Activated CD4-positive, alpha-beta T cell treated with anti-CD3 and anti-CD28 coated beads, Interleukin-10, Interleukin-2, amounts not matched to agents 100 ng/mL and 50 ng/mL, durations not matched to agents 16 hours and 8 hours (primary cell): ENCODE data around the gene CCDC187.
"Not testable (repeated sequence)": the region's sequence is repeated elsewhere in the genome, so short reads cannot be mapped to it uniquely, and the experiment has no call there.

ENCODE experiments used
- DNase-seq: peaks from one replicate; pipeline ENCODE4 v3.0.0-alpha.2; 2020

CCDC187 gene

DNA sequence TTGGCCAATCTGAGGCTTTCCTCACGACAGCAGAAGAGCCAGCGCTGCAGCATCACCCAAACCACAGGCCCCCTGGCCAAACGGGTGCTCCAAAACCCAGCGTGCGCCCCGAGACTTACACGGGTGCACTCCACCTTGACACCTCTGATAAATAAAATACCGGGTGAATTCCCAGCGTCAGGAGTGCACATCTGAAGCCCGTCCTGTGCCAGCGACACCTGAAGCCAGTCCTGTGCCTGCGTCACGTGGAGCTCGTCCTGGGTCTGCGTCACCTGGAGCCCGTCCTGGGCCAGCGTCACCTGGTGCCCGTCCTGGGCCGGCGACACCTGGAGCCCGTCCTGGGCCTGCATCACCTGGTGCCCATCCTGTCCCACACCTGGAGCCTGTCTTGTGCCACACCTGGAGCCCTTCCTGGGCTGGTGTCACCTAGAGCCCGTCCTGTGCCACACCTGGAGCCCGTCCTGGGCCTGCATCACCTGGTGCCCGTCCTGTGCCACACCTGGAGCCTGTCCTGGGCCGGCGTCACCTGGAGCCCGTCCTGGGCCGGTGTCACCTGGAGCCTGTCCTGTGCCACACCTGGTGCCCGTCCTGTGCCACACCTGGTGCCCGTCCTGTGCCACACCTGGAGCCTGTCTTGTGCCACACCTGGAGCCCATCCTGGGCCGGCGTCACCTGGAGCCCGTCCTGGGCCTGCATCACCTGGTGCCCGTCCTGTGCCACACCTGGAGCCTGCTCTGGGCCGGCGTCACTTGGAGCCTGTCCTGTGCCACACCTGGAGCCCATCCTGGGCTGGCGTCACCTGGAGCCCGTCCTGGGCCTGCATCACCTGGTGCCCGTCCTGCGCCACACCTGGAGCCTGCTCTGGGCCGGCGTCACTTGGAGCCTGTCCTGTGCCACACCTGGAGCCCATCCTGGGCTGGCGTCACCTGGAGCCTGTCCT is 67.2 kb downstream of the CCDC187 start:
- DNase-seq = not testable (repeated sequence)

DNA sequence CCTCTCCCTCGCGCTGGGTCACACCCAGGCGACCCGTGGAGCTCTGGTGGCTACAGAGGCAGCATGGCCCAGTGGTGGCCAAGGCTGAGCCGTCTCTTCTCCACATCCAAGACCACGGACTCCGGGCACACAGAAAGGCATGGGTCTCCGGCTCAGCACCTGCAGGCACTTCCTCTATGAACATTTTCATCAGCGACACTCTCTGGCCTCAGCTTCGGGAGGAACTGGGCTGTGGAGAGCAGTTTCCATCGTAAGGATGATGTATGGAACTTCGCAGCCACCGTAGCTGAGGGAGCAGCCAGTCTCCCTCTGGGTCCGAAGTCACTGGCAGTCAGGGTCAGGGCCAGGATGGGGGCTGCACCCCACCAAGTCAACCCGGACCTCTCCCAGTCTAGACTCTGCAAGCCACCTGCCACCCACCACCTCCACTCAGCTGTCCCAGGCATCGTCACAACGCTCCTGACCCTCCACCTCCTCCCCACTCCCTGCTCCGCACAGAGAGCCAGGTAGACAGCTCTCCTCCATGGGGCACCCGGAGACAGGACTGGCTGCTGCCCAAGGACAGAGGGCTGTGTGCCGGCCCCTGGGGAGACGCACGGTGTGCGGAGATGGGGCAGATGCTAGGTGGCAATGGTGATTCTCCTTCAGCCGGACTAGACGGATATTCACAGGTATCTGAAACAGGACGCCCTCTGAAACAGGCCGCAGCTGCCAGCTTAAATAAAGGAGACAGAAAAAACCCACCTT is 68.0 kb downstream of the CCDC187 start:
- DNase-seq = no peak

DNA sequence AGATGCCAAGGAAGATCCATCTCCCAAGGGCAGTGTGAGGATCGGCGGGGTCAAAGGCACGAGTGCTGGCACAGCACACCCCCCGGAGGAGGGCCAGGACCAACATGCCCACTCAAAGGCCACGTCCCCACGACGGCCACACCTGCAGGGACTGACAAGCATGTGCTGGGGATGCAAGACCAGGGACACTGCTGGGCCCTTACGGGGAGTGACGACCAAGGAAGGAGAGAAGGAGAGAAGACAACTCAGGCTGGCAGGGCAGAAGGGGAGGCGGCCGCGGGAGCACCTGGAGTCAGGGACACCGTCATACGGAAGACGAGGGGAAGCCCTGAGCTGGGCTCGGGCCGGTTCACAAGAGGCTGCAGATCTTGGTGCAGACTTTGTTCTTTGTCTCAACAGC is 68.7 kb downstream of the CCDC187 start:
- DNase-seq = no peak

DNA sequence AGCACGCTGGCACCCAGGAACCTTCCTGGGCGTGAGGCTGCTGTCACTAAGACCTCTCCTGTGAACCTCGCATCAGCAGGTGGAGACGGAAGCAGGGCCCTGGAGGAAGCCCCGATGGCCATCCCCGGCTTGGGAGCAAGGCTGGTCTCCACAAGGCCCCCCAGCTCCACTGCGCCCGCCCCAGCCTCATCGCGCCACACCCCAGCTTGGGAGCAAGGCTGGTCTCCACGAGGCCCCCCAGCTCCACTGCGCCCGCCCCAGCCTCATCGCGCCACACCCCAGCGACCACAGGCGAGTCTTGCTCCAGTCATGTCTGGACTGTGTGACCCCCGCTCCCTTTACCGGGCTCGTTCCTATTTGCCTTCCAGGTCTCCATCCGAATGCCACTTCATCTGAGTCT is 69.3 kb downstream of the CCDC187 start:
- DNase-seq = no peak

DNA sequence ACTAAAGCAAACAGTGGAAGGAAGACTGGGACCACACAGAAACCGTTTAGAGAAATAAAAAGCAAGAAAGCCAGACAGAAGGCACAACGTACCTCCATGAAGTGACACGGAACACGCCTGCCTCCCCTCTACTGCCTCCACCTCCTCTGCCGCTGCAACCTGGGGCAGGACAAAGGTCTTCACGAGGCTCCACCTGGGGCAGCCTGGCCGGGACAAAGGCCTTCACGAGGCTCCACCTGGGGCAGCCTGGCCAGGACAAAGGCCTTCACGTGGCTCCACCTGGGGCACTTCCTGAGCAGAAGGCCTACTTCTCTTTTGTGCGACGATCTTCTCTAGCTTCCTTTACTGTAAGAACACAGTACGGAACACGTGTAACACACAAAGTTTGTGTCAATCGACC is 70.0 kb downstream of the CCDC187 start:
- DNase-seq = no peak

GRCh38 chr9:136233411-136233810 is 70.5 kb downstream of the CCDC187 start:
- DNase-seq = no peak

DNA sequence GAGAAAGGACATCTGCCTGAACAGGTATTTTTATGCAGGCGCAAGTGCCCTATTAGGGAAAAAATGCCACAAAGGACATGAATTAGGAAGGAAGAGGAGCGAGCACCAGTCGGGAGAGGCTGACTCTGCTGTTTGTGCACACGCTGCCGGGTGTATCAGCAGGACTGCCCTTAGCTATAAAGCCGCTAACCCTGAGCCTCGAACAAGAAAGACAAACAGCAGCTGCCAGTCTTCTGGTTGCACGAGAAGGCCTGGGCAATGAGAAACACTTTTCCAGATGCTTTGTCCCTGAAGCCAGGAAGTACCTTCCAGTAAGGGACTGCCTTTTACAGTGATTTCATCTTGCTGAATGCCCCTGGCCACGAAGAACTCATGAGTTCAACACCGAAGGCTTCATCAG is 70.9 kb downstream of the CCDC187 start:
- no peak for DNase-seq

DNA sequence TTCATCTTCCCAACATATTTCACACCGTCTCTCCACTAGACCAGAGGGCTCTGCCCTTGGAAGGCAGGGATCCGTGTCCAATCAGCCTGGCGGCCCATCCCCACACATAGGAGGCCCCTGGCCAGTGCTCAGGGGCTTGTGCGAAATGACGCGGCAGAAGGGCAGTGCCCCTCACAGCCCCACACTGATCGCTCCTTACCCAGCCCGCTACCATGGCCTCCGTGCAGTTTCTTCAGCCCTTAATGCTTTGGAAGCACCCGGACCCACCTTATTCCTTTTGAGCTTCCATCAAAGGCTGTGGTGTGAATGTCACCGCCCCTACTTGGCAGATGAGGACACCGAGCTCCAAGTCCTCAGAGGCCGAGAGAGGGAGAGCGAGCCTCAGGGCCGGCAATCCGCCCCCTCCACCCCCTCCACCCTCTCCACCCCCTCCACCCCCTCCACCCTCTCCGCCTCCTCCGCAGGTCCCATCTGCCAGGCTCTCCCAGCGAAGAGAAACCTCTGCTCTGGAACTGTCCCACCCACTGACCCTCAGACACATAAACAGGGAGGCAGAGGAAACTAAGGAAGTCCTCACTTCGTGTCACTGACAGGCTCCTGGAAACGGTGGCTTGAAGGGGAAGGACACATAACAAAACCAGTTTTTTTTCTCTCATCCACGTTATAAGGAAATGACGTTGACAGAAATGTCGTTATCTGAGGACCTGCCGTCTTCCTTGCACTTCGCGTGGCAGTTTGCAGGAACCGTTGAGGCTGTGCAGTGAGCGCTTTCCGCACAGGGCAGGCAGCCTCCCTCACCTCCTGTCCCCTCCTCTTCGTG is 72.2 kb downstream of the CCDC187 start:
- DNase-seq = peak; percentile 79

GRCh38 chr9:136230773-136231172 is 73.1 kb downstream of the CCDC187 start:
- DNase-seq = no peak

- no peak for DNase-seq
Measured at GRCh38 chr9:136230365-136230764, 73.5 kb downstream of the CCDC187 start.

DNA sequence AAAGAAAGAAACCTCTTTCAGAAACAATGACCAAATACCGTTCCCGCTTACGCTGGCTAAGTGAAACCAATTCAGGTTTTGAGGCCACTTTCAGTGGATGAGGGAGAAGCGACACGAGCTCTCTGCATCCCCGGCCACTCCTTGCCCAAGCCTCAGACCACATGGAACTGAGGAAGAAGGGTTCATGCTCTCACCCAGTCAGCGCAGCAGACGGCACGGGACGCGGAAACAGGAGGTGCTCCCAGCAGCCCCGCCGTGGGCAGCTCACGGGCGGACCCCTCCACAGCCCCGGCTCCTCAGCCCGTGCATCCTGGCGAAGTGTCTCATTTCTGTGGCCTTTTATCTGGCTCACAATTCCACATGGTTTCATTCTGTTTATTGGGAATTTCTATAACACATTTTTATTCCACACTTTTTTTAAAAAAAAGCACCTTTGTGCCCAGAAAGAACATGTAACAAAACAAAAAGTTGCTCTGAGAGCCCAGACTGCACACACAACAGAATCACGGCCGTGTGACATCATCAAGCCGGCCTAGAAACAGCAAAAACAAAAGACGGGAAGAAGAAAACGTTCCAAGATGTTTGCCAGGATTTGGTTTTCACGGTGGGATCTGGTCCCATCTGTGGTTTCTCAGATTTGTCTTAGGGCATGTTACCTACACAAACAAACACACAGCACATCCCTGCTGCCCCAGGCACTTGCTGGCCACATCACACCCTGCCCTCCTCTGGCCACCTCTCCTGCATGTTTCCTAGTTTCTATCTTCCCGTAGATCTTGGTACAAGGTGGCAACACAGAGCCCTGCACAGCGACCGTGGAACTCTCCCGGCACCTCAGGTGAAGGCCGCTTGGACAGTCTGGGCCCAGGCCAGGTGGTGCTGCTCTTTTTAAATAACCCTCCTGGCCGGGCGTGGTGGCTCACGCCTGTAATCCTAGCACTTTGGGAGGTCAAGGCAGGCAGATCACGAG is 74.5 kb downstream of the CCDC187 start:
- DNase-seq = no peak

- peak; percentile 44 for DNase-seq
Measured at GRCh38 chr9:136228107-136228875, 75.6 kb downstream of the CCDC187 start.

DNA sequence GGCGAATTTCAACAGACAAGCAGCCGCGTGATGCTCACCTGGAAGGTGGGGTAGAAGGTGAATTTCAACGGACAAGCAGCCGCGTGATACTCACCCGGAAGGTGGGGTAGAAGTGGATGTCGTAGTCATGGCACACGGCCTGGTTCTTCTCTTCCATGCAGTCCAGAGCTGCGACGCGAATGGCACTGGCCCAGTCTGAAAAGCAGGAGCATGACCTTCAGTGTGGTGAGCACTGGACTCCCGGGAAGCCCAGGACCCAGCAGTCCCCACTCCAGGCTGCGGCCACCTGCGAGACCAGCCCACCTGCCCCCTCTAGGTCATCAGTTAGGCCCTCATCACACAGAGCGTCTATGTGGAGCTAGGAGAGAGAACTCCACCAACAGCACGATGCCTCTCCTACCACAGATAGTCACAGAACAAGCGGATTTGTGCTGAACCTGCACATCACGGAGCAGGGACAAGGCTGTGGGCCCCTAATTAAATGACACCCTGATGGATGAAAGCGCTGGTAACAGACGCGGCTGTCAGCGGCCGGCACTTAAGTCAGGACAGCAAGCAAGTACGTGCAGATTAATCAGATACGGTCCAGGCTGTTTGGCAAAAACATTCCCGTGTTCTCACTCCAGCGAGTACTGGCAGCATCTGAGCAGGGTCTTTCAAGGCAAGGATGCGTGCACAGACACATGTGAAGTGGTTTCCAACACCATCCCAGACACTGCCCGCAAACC is 77.0 kb downstream of the CCDC187 start:
- no peak for DNase-seq

DNA sequence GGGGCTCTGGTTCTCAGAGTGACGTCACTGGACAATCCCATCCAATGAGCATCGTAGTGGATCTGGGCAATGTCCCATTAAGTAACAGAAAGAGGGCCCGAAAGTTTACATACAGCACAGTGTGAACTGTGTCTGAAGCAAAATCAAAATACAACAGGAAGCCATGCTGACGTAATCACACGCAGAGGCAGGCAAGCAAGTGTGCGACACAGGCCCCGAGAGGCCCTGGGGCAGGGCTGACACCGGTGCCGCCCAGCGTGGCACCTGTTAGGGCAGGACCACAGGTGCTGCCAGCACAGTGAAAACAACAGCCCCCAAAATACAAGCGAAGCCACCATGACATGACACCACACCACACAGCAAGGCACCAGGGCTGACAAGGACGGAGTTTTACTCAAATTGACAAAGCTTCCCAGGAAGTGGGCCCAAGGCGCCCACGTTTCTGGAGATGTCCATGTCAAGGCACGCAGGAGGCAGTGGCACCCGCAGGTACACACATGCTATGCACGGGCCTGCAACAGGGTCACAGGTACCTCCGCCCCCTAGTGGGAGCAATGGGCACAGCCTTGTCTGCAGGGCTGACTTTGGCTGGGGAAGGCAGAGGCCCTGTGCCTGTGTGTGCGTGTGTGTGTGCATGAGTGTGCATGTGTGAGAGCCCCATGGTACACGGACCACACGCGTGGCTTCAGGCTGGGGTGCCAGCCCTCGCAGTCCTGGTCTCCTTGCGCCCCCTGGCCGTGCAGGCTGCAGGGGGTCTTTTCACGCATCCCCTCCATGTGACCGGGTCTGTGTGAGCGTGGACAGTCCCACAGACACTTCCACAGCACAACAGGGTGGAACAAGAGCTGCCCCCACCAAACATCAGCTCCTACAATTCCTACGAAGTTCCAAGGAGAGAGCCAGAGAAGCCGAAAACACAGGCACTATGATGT is 77.9 kb downstream of the CCDC187 start:
- DNase-seq = peak; percentile 79

DNA sequence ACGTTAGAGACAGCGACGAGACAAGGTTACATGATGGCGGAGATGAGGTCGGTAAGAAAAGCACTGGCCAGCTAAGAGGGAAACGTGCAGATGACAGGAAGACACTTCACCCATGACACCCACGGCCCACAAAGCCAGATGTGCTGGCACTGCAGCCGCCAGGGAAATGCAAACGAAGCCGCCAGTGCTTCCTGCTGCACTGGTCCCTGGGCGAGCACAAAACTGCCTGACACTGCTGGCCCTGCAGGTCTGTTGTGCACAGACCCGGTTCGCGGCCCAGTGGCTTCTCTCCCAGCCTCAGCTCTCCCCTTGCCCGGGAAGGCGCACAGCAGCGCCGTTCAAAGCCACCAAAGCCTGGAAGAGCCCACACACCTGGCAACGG is 78.5 kb downstream of the CCDC187 start:
- DNase-seq = no peak

GRCh38 chr9:136223871-136224640 is 79.8 kb downstream of the CCDC187 start:
- no peak for DNase-seq

- no peak for DNase-seq
Measured at GRCh38 chr9:136222906-136223285, 81.0 kb downstream of the CCDC187 start.

GRCh38 chr9:136222166-136222905 is 81.6 kb downstream of the CCDC187 start:
- DNase-seq = no peak
